ACHN (cell line): ENCODE data around the gene WDR44.
"Not testable (repeated sequence)": the region's sequence is repeated elsewhere in the genome, so short reads cannot be mapped to it uniquely, and the experiment has no call there.

Experiments used
- DNase-seq: peaks from one replicate; pipeline ENCODE4 v3.0.0-alpha.2; 2015
- in situ Hi-C: cut with HindIII; loops from 2 replicates; pipeline ENCODE4 v1.10.0; 2017; ENCODE audit warnings: low sequenced_read_pairs, low pct_ligation_motif_present, low pct_unique_long_range_greater_than_20kb

Gene WDR44

DNA sequence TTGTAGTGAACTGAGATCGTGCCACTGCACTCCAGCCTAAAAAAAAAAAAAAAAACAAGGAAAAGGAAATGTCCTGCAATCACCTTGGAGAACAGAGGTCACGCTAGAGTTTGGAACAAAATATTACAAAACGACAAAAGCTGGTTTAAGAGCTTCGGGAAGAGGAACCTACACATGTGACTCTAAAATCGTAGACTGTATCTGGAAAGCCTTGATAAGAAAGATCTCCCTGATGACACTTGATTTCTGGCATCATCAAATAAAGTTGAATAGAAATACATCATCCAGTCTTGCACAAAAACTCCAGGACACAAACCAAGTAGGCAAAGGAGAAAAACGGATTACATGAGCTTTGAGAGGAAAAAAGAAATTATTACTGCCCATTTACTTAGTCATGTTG, 118.6 kb downstream of the WDR44 start:
- DNase-seq = no peak
- in situ Hi-C loops = no loop called here

DNA sequence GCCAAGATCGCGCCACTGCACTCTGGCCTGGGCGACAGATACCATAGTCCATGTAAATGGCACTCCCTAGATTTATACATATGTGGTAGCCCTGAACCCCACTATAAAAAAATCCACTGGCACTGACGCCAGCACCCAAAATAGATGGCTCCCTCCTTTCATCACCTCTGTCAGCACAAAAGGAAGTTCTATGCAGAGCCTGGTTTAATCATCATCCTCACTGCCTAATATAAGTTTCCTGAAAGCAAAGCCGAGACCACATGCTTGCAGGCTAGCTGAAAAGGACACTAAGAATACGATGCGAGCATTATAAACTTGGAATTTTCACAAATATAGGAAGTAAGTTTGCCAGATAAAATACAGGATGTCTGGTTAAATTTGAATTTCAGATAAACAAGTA, 122.2 kb downstream of the WDR44 start:
- in situ Hi-C loops = no loop called here
- DNase-seq = no peak

DNA sequence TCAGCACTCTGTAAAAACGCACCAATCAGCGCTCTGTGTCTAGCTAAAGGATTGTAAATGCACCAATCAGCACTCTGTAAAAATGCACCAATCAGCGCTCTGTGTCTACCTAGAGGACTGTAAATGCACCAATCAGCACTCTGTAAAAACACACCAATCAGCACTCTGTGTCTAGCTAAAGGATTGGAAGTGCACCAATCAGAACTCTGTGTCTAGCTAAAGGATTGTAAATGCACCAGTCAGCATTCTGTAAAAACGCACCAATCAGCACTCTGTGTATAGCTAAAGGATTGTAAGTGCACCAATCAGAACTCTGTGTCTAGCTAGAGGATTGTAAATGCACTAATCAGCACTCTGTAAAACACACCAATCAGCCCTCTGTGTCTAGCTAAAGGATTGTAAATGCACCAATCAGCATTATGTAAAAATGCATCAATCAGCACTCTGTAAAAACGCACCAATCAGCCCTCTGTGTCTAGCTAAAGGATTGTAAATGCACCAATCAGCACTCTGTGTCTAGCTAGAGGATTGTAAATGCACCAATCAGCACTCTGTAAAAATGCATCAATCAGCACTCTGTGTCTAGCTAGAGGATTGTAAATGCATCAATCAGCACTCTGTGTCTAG, 124.9 kb downstream of the WDR44 start:
- in situ Hi-C loops, DNase-seq: not testable (repeated sequence)

DNA sequence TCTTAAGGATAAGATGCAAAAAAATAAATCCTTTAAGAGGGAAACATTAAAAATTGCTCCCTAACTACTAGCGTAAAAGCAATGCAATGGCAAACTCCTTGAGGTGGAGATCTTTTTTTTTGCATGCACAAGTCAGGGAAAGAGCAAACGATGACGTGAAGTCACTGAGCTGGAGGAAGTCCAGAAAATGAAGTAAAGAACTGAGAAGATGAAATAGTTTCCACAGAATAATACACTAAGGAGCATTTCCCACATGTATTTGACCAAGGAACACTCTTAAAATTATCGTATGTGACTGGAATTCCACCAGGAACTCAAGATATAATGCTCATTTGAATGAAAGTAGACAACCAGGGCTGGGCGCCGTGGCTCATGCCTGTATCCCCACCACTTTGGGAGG, 128.7 kb downstream of the WDR44 start:
- DNase-seq = no peak
- in situ Hi-C loops = no loop called here

- DNase-seq = no peak
- in situ Hi-C loops = no loop called here
These were observed 130.0 kb downstream of the WDR44 start for GRCh38 chrX:118475903-118476302.

- in situ Hi-C loops = no loop called here
- DNase-seq = no peak
These were observed 134.3 kb downstream of the WDR44 start for GRCh38 chrX:118480172-118480571.

DNA sequence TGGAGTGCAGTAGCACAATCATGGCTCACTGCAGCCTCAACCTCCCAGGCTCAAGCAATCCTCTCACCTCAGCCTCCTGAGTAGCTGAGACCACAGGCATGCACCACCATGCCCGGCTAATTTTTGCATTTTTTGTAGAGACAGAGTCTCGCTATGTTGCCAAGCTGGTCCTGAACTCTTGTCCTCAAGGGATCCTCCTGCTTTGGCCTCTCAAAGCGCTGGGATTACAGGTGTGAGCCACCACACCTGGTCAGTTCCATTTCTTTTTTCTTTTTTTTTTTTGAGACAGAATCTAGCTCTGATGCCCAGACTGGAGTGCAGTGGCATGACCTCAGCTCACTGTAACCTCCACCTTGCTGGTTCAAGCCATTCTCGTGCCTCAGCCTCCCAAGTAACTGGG, 136.5 kb downstream of the WDR44 start:
- DNase-seq, in situ Hi-C loops: not testable (repeated sequence)

DNA sequence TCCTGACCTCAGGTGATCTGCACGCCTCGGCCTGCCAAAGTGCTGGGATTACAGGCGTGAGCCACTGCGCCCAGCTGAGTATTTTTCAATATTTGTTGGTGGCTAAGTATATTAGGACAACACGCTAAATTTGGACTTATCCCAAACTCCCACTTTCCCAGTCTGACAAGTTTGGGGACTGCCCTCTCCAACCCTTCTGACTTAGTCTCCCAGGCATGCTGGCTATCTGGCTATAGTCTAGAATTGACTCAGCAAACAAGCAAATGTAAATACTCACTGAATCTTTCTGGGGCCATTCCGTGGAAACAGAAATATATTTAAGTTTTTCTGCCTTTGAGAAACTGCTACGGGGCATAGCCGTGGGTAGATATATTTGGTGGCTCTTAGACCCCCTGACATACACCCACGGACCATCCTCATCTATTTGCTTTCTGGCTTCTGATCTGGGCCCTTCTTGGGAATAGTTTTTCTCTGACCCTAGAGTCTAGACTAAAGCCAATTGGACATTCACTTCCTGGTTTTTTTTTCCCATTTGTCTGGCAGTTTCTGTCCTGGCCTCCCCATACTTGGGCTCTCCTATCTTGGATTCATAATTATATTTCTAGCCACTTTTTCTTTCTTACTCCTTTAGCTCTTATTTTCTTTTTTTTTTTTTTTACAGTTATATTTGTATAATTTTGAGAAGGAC, 138.5 kb downstream of the WDR44 start:
- DNase-seq = no peak
- in situ Hi-C loops = no loop called here

- in situ Hi-C loops, DNase-seq: not testable (repeated sequence)
These were observed 140.8 kb downstream of the WDR44 start for GRCh38 chrX:118486693-118487092.

- in situ Hi-C loops = no loop called here
- no peak for DNase-seq
These were observed 147.1 kb downstream of the WDR44 start for GRCh38 chrX:118493016-118493415.

DNA sequence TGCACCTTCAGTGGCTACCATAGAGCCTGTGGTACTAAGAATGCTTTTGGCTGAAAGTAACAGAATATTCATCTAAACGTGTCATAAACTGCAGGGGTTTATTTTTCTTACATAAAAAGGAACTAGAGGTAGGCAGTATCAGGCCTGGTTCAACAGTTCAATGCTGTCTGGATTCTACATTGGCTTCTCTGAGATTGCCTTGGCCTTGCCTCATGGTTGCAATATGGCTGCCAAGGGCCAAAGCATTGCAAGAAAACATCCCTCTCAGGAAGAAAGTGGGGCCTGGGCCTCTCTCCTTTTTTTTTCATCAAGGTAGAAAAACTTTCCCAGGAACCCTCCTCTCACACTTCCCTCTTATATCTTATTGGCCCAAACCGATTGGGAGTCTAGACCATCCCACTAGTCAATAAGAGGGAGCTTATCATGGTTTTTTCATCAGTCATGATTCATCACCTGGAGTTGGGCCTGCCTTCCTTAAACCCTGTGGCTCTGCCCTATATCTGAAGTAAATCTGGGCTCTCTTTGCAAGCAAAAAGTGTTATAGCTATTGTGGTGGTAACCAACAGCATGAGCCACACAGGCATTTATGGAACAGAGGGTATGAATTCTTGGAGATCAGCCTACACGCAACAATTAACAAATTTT, 147.9 kb downstream of the WDR44 start:
- in situ Hi-C loops = no loop called here
- DNase-seq = no peak

GRCh38 chrX:118495061-118495921, 149.4 kb downstream of the WDR44 start, which contains the start of gene DOCK11:
DOCK11 (plus strand) TSS chrX:118495815; CDS start chrX:118495972, 157 bp downstream.
- DNase-seq = peak; percentile 79
- in situ Hi-C loops = no loop called here

- peak; percentile 21 for DNase-seq
- in situ Hi-C loops = no loop called here
These were observed 150.3 kb downstream of the WDR44 start for GRCh38 chrX:118495958-118496762.

- DNase-seq = no peak
- in situ Hi-C loops = no loop called here
These were observed 150.8 kb downstream of the WDR44 start for GRCh38 chrX:118496763-118497079.

- in situ Hi-C loops = no loop called here
- DNase-seq = no peak
These were observed 151.4 kb downstream of the WDR44 start for GRCh38 chrX:118497180-118497818.

DNA sequence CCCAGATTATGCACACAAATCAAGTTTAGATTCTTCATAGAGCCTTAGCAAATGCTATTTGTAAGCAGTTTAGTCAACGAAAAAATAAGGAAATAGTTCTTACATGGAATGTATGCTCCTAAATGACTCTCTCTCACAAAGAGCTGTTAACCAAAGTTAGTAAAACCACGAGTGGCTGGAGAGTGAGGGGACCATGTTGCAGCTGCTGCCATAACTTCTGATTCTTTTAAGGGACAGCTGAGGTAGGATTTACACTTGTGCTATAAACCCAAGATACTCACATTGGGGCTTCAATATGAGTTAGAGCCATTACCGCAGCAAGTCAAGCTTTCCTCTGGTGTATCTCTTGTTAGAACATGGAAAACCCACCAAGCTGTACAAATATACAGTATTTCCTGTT, 152.4 kb downstream of the WDR44 start:
- no peak for DNase-seq
- in situ Hi-C loops = no loop called here

DNA sequence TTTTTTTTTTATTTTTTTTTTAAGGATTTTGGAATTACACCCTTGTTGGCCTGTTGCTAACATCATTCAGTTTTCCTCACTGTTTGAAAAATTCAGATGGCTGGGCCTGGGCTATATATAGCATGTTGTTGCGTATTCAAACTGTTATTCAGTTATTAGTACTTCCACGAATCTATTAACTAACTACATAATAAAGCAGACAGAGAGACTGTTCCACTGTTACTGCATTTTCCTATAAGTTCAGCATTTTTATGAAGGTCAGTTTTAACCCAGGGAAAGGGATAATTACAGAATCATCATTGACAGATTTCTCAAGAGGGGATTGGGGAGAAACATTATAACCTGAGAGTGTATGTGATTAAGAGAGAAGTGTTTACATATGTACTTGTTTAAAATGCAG, 152.8 kb downstream of the WDR44 start:
- no peak for DNase-seq
- in situ Hi-C loops = no loop called here

DNA sequence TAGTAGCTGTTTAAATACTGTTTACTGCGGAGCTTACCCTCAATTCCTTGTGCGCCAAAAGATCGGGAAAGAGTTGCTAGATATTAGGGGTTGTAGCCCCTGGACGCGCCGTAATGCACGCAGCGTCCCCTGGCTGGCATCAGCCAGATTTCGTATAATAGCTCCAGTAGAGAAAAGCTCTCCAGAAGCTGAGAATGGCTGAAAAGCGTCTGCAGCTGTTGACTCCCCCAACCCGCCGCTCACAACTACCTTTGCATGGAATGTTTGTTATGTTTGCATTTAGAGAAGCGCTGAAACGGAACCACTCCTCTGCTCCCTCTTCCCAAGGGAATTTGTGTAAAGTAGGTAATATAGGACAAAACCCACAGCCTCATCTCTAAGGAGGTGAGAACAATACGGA, 153.4 kb downstream of the WDR44 start:
- DNase-seq = no peak
- in situ Hi-C loops = no loop called here
